Ascending aorta (tissue), 2 donors: Measurements from ENCODE around the gene VAMP7. TPM values are rescaled to one million over a fixed set of nuclear protein-coding genes. Genes with fewer than 3 reads are reported as not detected.

Experiments
- DNase-seq, 2 donors: peaks; one replicate each; pipeline ENCODE4 v3.0.0-alpha.2; 2019; ENCODE audit warnings: low spot score in 2 of 2
- H3K27ac ChIP-seq, 2 donors: fragments of 200-600 bp; sonication (generic); one replicate each; pipeline ENCODE4 v1.5.1; 2016 to 2017; ENCODE audit warnings: mild to moderate bottlenecking in 1 of 2
- H3K27me3 ChIP-seq: fragments of 200-600 bp; sonication (generic); one replicate; pipeline ENCODE4 v1.5.1; 2017
- H3K36me3 ChIP-seq, 2 donors: fragments of 200-600 bp; sonication (generic); one replicate each; pipeline ENCODE4 v1.5.1; 2016
- H3K4me1 ChIP-seq, 2 donors: fragments of 200-600 bp; sonication (generic); one replicate each; pipeline ENCODE4 v1.5.1; 2016 to 2017; ENCODE audit warnings: mild to moderate bottlenecking in 1 of 2
- H3K4me3 ChIP-seq, 2 donors: fragments of 200-600 bp; sonication (generic); one replicate each; pipeline ENCODE4 v1.5.1; 2016 to 2017; ENCODE audit warnings: mild to moderate bottlenecking in 1 of 2
- H3K9me3 ChIP-seq, 2 donors: fragments of 200-600 bp; sonication (generic); one replicate each; pipeline ENCODE4 v1.5.1; 2016
- intact Hi-C: fragments of 100-400 bp; cut with DNase I; formaldehyde crosslinking; loops from one replicate; pipeline ENCODE4 v1.15.1; 2023
- total RNA-seq: library from RNA; depleted of rRNA; stranded (reverse); fragments of >200 nt; gene quantifications from one replicate; pipeline ENCODE4 v1.1.0, GENCODE V29; 2016
- TF ChIP-seq, protein P1 (sequence below), 3 experiments: fragments of 200-600 bp in 2 of 3; fragments of 450-650 bp in 1 of 3; sonication (generic) in 2 of 3; IDR thresholded peaks; one replicate each; pipeline ENCODE4 v1.5.1; 2016 to 2019; ENCODE audit warnings: antibody characterized with exemption in 3 of 3, mild to moderate bottlenecking in 1 of 3, moderate library complexity in 1 of 3

VAMP7 gene
- total RNA-seq, 1 donor from 2014 or later, result 8.0 TPM

GRCh38 chrX:155954793-155955192, 73.6 kb downstream of the VAMP7 start:
- intact Hi-C loops, result no loop called here
- Histone ChIP-seq H3K9me3 (no peaks in the 10 kb centered on the region), H3K27ac (no peak overlapping the region), H3K4me1 (no peaks in the 10 kb centered on the region), H3K27me3 (no peaks in the 10 kb centered on the region), H3K36me3 (no peaks in the 10 kb centered on the region), H3K4me3 (no peak overlapping the region)
- no peak for DNase-seq
- TF ChIP-seq, protein P1, sequence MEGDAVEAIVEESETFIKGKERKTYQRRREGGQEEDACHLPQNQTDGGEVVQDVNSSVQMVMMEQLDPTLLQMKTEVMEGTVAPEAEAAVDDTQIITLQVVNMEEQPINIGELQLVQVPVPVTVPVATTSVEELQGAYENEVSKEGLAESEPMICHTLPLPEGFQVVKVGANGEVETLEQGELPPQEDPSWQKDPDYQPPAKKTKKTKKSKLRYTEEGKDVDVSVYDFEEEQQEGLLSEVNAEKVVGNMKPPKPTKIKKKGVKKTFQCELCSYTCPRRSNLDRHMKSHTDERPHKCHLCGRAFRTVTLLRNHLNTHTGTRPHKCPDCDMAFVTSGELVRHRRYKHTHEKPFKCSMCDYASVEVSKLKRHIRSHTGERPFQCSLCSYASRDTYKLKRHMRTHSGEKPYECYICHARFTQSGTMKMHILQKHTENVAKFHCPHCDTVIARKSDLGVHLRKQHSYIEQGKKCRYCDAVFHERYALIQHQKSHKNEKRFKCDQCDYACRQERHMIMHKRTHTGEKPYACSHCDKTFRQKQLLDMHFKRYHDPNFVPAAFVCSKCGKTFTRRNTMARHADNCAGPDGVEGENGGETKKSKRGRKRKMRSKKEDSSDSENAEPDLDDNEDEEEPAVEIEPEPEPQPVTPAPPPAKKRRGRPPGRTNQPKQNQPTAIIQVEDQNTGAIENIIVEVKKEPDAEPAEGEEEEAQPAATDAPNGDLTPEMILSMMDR (IDR thresholded peaks at IDR 0.05), result no peak

- no peaks in the 10 kb centered on the region for H3K36me3 ChIP-seq
- no peak for DNase-seq
- H3K9me3 ChIP-seq, result no peaks in the 10 kb centered on the region
- H3K4me1 ChIP-seq, result no peaks in the 10 kb centered on the region
- no peak overlapping the region for H3K27ac ChIP-seq
- TF ChIP-seq, protein P1 (IDR thresholded peaks at IDR 0.05), result no peak
- H3K27me3 ChIP-seq, result no peaks in the 10 kb centered on the region
- intact Hi-C loops, result no loop called here
- no peak overlapping the region for H3K4me3 ChIP-seq
Measured at GRCh38 chrX:155956099-155956498, 75.0 kb downstream of the VAMP7 start.

- no peak overlapping the region for H3K4me3 ChIP-seq
- TF ChIP-seq, protein P1 (IDR thresholded peaks at IDR 0.05), result no peak
- no peak for DNase-seq
- no peaks in the 10 kb centered on the region for H3K4me1 ChIP-seq
- H3K27me3 ChIP-seq, result no peaks in the 10 kb centered on the region
- H3K36me3 ChIP-seq, result no peaks in the 10 kb centered on the region
- intact Hi-C loops, result no loop called here
- H3K9me3 ChIP-seq, result no peaks in the 10 kb centered on the region
- no peak overlapping the region for H3K27ac ChIP-seq
Measured at GRCh38 chrX:155956649-155957048, 75.5 kb downstream of the VAMP7 start.

DNA sequence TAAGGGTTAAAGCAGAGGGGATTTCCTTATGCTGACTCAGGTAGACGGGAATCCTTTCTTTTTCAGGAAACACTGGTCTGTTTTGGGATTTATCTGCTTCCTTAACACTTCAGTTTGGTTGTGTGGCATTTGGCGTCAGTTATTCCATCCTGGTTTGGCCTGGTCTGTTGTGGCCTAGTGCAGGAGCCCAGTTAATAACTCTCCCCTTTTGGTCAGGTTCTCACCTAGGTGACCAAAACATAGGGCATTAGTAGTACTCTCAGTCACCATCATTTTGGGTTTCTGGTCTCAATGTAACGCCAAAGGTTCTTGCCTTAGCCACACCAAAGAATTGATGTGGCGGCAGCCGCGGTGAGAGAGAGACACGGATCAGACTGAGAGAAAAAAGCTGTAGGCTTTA, 76.7 kb downstream of the VAMP7 start:
- Histone ChIP-seq H3K4me1 (no peaks in the 10 kb centered on the region), H3K36me3 (no peaks in the 10 kb centered on the region), H3K27ac (no peak overlapping the region), H3K9me3 (no peaks in the 10 kb centered on the region), H3K4me3 (no peak overlapping the region), H3K27me3 (no peaks in the 10 kb centered on the region)
- no peak for DNase-seq
- intact Hi-C loops, result no loop called here
- TF ChIP-seq, protein P1 (IDR thresholded peaks at IDR 0.05), result no peak

DNA sequence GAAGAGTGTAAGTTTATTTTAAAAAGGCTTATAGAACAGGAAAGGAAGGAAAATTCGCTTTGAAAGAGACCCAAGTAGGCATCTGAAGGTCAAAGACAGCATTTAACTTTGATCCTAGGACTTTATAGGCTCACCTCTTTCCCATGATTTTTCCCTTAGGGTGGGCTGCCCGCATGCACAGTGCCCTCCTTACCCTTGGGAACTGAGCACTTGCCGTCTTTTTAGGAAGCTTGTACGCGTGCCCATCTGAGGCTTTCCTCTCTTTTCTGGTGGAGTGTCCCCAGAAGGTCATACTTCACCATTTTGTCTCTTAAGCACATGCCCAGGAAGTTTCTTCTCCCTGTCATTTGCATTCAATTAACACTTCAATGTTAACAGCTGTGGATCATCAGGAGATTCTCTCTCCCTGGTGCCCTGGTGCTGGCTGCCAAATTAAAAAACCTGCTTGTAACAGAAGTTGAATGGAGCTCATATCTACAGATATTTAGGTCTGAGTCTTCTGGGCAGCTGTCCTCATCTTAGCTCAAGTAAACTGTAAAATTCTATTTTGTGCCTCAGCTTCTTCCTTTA, 78.0 kb downstream of the VAMP7 start:
- H3K9me3 ChIP-seq, result peaks cover 0 to 3% of the 10 kb centered on the region in 2 donors
- TF ChIP-seq, protein P1 (IDR thresholded peaks at IDR 0.05), result no peak
- intact Hi-C loops, result no loop called here
- no peak for DNase-seq
- no peak overlapping the region for H3K4me3 ChIP-seq
- H3K36me3 ChIP-seq, result no peaks in the 10 kb centered on the region
- H3K27me3 ChIP-seq, result no peaks in the 10 kb centered on the region
- H3K4me1 ChIP-seq, result no peaks in the 10 kb centered on the region
- no peak overlapping the region for H3K27ac ChIP-seq

DNA sequence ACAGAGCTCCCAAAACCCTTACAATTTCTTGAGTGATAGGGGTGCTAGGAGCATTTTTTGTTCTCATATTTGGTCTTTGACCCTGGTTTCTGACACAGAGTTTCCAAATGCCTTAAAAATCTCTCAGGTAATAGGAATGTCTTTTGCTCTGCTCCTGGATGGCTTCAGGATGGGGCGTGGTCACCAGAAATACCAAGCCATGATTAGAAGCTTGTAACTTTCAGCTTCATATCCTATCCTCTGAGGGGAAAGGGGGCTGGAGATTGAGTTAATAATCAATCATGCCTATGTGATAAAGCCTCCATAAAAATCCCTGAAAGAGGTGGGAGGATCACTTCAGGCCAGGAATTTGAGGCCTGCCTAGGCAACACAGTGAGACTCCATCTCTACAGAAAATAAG, 81.8 kb downstream of the VAMP7 start:
- intact Hi-C loops, result no loop called here
- Histone ChIP-seq H3K9me3 (peaks cover 0 to 3% of the 10 kb centered on the region in 2 donors), H3K27me3 (no peaks in the 10 kb centered on the region), H3K36me3 (no peaks in the 10 kb centered on the region), H3K27ac (no peak overlapping the region), H3K4me3 (no peak overlapping the region), H3K4me1 (no peaks in the 10 kb centered on the region)
- TF ChIP-seq, protein P1 (IDR thresholded peaks at IDR 0.05), result no peak
- DNase-seq, result no peak
